ENCODE data around the gene CDH13.

- no peak for TF ChIP-seq POLR2A (IDR thresholded peaks at IDR 0.05)
- no peak for TF ChIP-seq CTCF (IDR thresholded peaks at IDR 0.05 in 4 of 5, conservative IDR thresholded peaks at IDR 0.05 in 1 of 5)
Measured at GRCh38 chr16:83212301-83212841, 585.6 kb downstream of the CDH13 start.
